ENCODE measurements around the gene CFAP251. TPM values are rescaled to one million over a fixed set of nuclear protein-coding genes. Genes with fewer than 3 reads are reported as not detected.

The CFAP251 gene
- total RNA-seq, 1 donor from 2014 or later, result 1.2 TPM

GRCh38 chr12:122029620-122030423 is 111.4 kb downstream of the CFAP251 start:
- Mint-ChIP-seq H3K9me3 (no peaks in the 10 kb centered on the region), H3K27ac (peak overlapping the region; percentile 81), H3K4me1 (peaks cover 76% of the 10 kb centered on the region), H3K36me3 (ENCODE audit: low read depth) (peaks cover 15% of the 10 kb centered on the region), H3K27me3 (no peaks in the 10 kb centered on the region), H3K4me3 (peak overlapping the region; percentile 53)
- no peak for TF ChIP-seq CTCF (IDR thresholded peaks at IDR 0.05)
- ChIA-PET POLR2A (interaction anchor here (0.6 to 11.7 kb wide), 5 partner anchors 23 to 112 kb away, joined by 3 to 216 read pairs (median 4); partner anchors contain the start of gene CFAP251), CTCF (interaction anchor here (0.6 to 4.7 kb wide), 5 partner anchors 11 to 324 kb away, joined by 3 to 42 read pairs (median 4); partner anchors contain the start of gene CFAP251)
- intact Hi-C loops (cut with micrococcal nuclease), result loop anchor here (2.0 to 5.0 kb wide), 3 partner anchors 38 to 238 kb away; partner anchors contain the start of gene RHOF
- ATAC-seq (ENCODE audit: low read depth), result no peak
- no peak for DNase-seq

GRCh38 chr12:122030424-122031035 is 112.1 kb downstream of the CFAP251 start:
- Mint-ChIP-seq H3K27ac (peak overlapping the region; percentile 81), H3K27me3 (no peaks in the 10 kb centered on the region), H3K36me3 (ENCODE audit: low read depth) (peaks cover 22% of the 10 kb centered on the region), H3K4me1 (peaks cover 69% of the 10 kb centered on the region), H3K9me3 (no peaks in the 10 kb centered on the region), H3K4me3 (no peak overlapping the region)
- no peak for TF ChIP-seq CTCF (IDR thresholded peaks at IDR 0.05)
- CTCF ChIA-PET, result interaction anchor here (1.2 to 1.7 kb wide), 3 partner anchors 50 to 112 kb away, joined by 3 to 8 read pairs (median 5); partner anchors contain the start of gene CFAP251
- intact Hi-C loops (cut with micrococcal nuclease), result loop anchor here (1.0 to 2.0 kb wide), 2 partner anchors 76 to 112 kb away; partner anchors contain the start of gene CFAP251
- DNase-seq (no peak), ATAC-seq (ENCODE audit: low read depth) (peak; percentile 26)
- POLR2A ChIA-PET, result interaction anchor here (0.6 to 11.7 kb wide), 7 partner anchors 9 to 112 kb away, joined by 3 to 216 read pairs (median 3); partner anchors contain the start of genes BCL7A and CFAP251

- Mint-ChIP-seq H3K4me1 (peaks cover 63% of the 10 kb centered on the region), H3K27ac (peak overlapping the region; percentile 81), H3K36me3 (ENCODE audit: low read depth) (peaks cover 32% of the 10 kb centered on the region), H3K27me3 (no peaks in the 10 kb centered on the region), H3K4me3 (no peak overlapping the region), H3K9me3 (no peaks in the 10 kb centered on the region)
- POLR2A ChIA-PET, result interaction anchor here (0.6 to 11.7 kb wide), 6 partner anchors 10 to 110 kb away, joined by 3 to 216 read pairs (median 4); partner anchors contain the start of gene BCL7A
- TF ChIP-seq CTCF (IDR thresholded peaks at IDR 0.05), result no peak
- DNase-seq (peak; percentile 61), ATAC-seq (ENCODE audit: low read depth) (peak; percentile 21)
- CTCF ChIA-PET, result interaction anchor here (0.9 to 2.0 kb wide), 7 partner anchors 8 to 113 kb away, joined by 3 to 10 read pairs (median 5); partner anchors contain the start of gene CFAP251
- intact Hi-C loops (cut with micrococcal nuclease), result loop anchor here (1.0 to 2.0 kb wide), 2 partner anchors 77 to 113 kb away; partner anchors contain the start of gene CFAP251
Observed at GRCh38 chr12:122031342-122032216, 113.2 kb downstream of the CFAP251 start.

- Mint-ChIP-seq H3K27me3 (no peaks in the 10 kb centered on the region), H3K27ac (peak overlapping the region; percentile 57), H3K9me3 (no peaks in the 10 kb centered on the region), H3K4me1 (peaks cover 54% of the 10 kb centered on the region), H3K36me3 (ENCODE audit: low read depth) (peaks cover 41% of the 10 kb centered on the region), H3K4me3 (peak overlapping the region; percentile 42)
- no peak for TF ChIP-seq CTCF (IDR thresholded peaks at IDR 0.05)
- intact Hi-C loops (cut with micrococcal nuclease), result no loop called here
- ATAC-seq (ENCODE audit: low read depth) (peak; percentile 60), DNase-seq (no peak)
- ChIA-PET POLR2A (interaction anchor here (0.7 to 1.3 kb wide), 3 partner anchors 9 to 1146 kb away, joined by 3 to 7 read pairs (median 3); no protein-coding TSS in a partner anchor), CTCF (interaction anchor here (0.7 to 2.0 kb wide), 5 partner anchors 9 to 190 kb away, joined by 3 to 10 read pairs (median 3); partner anchors contain the start of gene CFAP251)
Observed at GRCh38 chr12:122032580-122032979, 114.2 kb downstream of the CFAP251 start.

Measured in activated B cell treated with CpG ODN at 0.5 μM for 24 hours (primary cell).